Testis (tissue), 3 donors: ENCODE data around the gene YOD1. TPM values are rescaled to one million over a fixed set of nuclear protein-coding genes. Genes with fewer than 3 reads are reported as not detected.

Source experiments
- DNase-seq: peaks from one replicate; pipeline ENCODE4 v3.0.0-alpha.2; 2019
- H3K27ac ChIP-seq, 2 donors: fragments of 200-600 bp; sonication (generic); one replicate each; pipeline ENCODE4 v1.5.1; 2019
- H3K27me3 ChIP-seq: fragments of 200-600 bp; sonication (generic); one replicate; pipeline ENCODE4 v1.5.1; 2019
- H3K36me3 ChIP-seq: fragments of 200-600 bp; sonication (generic); one replicate; pipeline ENCODE4 v1.5.1; 2017; ENCODE audit warnings: low read depth; ENCODE audit errors: missing control alignments
- H3K4me1 ChIP-seq: fragments of 200-600 bp; sonication (generic); one replicate; pipeline ENCODE4 v1.5.1; 2019
- H3K4me3 ChIP-seq, 2 donors: fragments of 200-600 bp; sonication (generic); one replicate each; pipeline ENCODE4 v1.5.1; 2017 to 2019
- H3K9me3 ChIP-seq: fragments of 200-600 bp; sonication (generic); one replicate; pipeline ENCODE4 v1.5.1; 2017
- CTCF ChIP-seq, 3 experiments: fragments of 450-650 bp in 2 of 3; fragments of 200-600 bp in 1 of 3; sonication (generic) in 1 of 3; IDR thresholded peaks; one replicate each; pipeline ENCODE4 v1.5.1; 2016 to 2019; ENCODE audit warnings: antibody characterized with exemption in 3 of 3, mild to moderate bottlenecking in 2 of 3, moderate library complexity in 1 of 3
- POLR2A ChIP-seq: fragments of 450-650 bp; IDR thresholded peaks from one replicate; pipeline ENCODE4 v1.6.1; 2017; ENCODE audit warnings: antibody characterized with exemption, mild to moderate bottlenecking, moderate library complexity
- WGBS, 2 donors: methylation state at CpG; one replicate each; pipeline ENCODE4 v1.1.5; 2018; 5-methylcytosine and 5-hydroxymethylcytosine counted together
- intact Hi-C: fragments of 100-400 bp; cut with DNase I; formaldehyde crosslinking; loops from one replicate; pipeline ENCODE4 v1.15.1; 2023; ENCODE audit warnings: low total_unique reads
- polyA plus RNA-seq: library from polyadenylated mRNA; stranded (reverse); fragments of 350-450 nt; fragmentation: Illumina TruSeq; extraction: RNeasy Lipid Tissue Mini Kit (QIAGEN cat#74804); gene quantifications from one replicate; pipeline ENCODE4 v1.2.3, GENCODE V29; 2014; ENCODE audit warnings: low read depth, low replicate concordance; ENCODE audit not compliant: insufficient read depth
- total RNA-seq, 2 donors: library from RNA; depleted of rRNA; stranded (reverse); fragments of >200 nt; gene quantifications; one replicate each; pipeline ENCODE4 v1.2.3, GENCODE V29; 2016

YOD1 gene
- total and polyA plus RNA-seq, 3 donors from 2014 or later, result 8.7 to 12.3 (median 10.9) TPM

GRCh38 chr1:207078578-207079132, 27.6 kb upstream of the YOD1 start:
- TF ChIP-seq POLR2A, result no peak
- TF ChIP-seq CTCF (IDR thresholded peaks at IDR 0.05), result no peak
- WGBS, 2 donors, result 87 to 88% methylated on average over 11 of the region's 11 CpGs
- no peaks in the 10 kb centered on the region for H3K27me3 ChIP-seq
- intact Hi-C loops, result no loop called here
- no peaks in the 10 kb centered on the region for H3K9me3 ChIP-seq
- H3K27ac ChIP-seq, result no peak overlapping the region
- DNase-seq, result no peak
- H3K4me1 ChIP-seq, result no peaks in the 10 kb centered on the region
- H3K36me3 ChIP-seq, result no peaks in the 10 kb centered on the region
- no peak overlapping the region for H3K4me3 ChIP-seq

- intact Hi-C loops, result no loop called here
- no peak overlapping the region for H3K27ac ChIP-seq
- no peaks in the 10 kb centered on the region for H3K4me1 ChIP-seq
- WGBS, 2 donors, result 50 to 62% methylated on average over 6 of the region's 6 CpGs
- TF ChIP-seq CTCF (IDR thresholded peaks at IDR 0.05) (peak; percentile 67 to 80 (median 76)), POLR2A (no peak)
- no peak overlapping the region for H3K4me3 ChIP-seq
- H3K9me3 ChIP-seq, result no peaks in the 10 kb centered on the region
- no peaks in the 10 kb centered on the region for H3K27me3 ChIP-seq
- peak; percentile 75 for DNase-seq
- H3K36me3 ChIP-seq, result no peaks in the 10 kb centered on the region
Observed at GRCh38 chr1:207077470-207078377, 26.7 kb upstream of the YOD1 start.

- no peak overlapping the region for H3K27ac ChIP-seq
- no peaks in the 10 kb centered on the region for H3K4me1 ChIP-seq
- TF ChIP-seq POLR2A (no peak), CTCF (IDR thresholded peaks at IDR 0.05) (no peak)
- H3K4me3 ChIP-seq, result no peak overlapping the region
- no peaks in the 10 kb centered on the region for H3K36me3 ChIP-seq
- DNase-seq, result no peak
- H3K9me3 ChIP-seq, result no peaks in the 10 kb centered on the region
- 93 to 100% methylated on average over 1 of the region's 1 CpG for WGBS, 2 donors
- intact Hi-C loops, result no loop called here
- no peaks in the 10 kb centered on the region for H3K27me3 ChIP-seq
Observed at GRCh38 chr1:207077012-207077411, 26.0 kb upstream of the YOD1 start.

- H3K27me3 ChIP-seq, result no peaks in the 10 kb centered on the region
- no peak overlapping the region for H3K4me3 ChIP-seq
- H3K4me1 ChIP-seq, result no peaks in the 10 kb centered on the region
- intact Hi-C loops, result no loop called here
- DNase-seq, result no peak
- 70 to 77% methylated on average over 5 of the region's 5 CpGs for WGBS, 2 donors
- TF ChIP-seq CTCF (IDR thresholded peaks at IDR 0.05) (no peak), POLR2A (no peak)
- H3K36me3 ChIP-seq, result no peaks in the 10 kb centered on the region
- H3K9me3 ChIP-seq, result no peaks in the 10 kb centered on the region
- H3K27ac ChIP-seq, result no peak overlapping the region
Observed at GRCh38 chr1:207076181-207076955, 25.4 kb upstream of the YOD1 start.
